ENCODE data around the gene ABHD2. TPM values are rescaled to one million over a fixed set of nuclear protein-coding genes. Genes with fewer than 3 reads are reported as not detected.

Gene ABHD2
- total RNA-seq, 1 donor: 43.6 TPM

DNA sequence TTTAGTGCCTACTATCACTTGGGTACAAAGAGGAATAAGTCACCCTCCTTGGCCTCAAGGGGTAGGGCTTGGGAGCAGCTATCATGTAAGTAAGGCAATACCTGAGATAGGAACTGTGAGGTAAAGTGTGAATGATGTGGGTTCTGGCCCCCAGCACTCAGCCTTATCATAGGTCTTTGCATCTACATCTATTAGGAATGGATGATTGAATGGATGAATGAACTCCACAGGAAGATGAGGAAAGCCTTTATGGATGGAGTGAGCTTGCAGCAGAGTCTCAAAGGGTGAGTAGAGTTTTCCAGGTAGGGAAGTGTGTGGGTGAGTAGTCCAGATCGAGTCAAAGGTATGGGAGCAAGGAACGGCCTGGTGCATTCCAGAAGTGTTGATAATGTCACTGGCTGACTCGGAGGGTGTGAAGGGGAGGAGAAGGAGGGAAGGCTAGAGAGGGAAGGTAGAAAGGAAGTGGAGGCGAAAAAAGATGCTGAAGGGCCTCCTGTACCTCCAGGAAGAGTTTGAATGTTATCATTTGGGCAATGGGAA lies 13.1 kb upstream of the ABHD2 start:
- DNase-seq (ENCODE audit: low read depth): no peak
- TF ChIP-seq, protein P1, sequence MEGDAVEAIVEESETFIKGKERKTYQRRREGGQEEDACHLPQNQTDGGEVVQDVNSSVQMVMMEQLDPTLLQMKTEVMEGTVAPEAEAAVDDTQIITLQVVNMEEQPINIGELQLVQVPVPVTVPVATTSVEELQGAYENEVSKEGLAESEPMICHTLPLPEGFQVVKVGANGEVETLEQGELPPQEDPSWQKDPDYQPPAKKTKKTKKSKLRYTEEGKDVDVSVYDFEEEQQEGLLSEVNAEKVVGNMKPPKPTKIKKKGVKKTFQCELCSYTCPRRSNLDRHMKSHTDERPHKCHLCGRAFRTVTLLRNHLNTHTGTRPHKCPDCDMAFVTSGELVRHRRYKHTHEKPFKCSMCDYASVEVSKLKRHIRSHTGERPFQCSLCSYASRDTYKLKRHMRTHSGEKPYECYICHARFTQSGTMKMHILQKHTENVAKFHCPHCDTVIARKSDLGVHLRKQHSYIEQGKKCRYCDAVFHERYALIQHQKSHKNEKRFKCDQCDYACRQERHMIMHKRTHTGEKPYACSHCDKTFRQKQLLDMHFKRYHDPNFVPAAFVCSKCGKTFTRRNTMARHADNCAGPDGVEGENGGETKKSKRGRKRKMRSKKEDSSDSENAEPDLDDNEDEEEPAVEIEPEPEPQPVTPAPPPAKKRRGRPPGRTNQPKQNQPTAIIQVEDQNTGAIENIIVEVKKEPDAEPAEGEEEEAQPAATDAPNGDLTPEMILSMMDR (IDR thresholded peaks at IDR 0.05; ENCODE audit: insufficient read depth, low read depth, low read length): no peak
- no peak overlapping the region for H3K4me3 ChIP-seq (ENCODE audit: low read depth, low read length)

DNA sequence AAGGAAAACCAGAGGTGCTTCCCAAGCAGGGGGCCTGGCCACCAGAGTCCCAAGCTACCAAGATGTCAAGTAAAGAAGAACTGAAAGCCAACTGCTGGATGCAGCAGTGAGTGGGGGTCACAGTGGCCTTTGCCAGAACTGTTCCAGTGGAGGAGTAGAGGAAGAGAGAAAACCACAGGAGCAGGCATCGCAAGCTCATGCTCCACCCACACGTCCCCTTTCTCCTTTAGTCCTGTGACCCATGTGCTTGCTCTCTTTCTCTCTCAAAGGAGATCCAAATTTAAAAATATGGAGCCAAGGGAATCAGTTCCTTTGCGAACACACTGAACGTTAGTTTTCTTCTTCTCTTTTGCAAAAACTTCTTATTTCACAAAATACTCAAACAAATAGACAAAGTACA lies 12.4 kb upstream of the ABHD2 start:
- no peak overlapping the region for H3K4me3 ChIP-seq (ENCODE audit: low read depth, low read length)
- DNase-seq (ENCODE audit: low read depth): no peak
- TF ChIP-seq, protein P1 (IDR thresholded peaks at IDR 0.05; ENCODE audit: insufficient read depth, low read depth, low read length): no peak

DNA sequence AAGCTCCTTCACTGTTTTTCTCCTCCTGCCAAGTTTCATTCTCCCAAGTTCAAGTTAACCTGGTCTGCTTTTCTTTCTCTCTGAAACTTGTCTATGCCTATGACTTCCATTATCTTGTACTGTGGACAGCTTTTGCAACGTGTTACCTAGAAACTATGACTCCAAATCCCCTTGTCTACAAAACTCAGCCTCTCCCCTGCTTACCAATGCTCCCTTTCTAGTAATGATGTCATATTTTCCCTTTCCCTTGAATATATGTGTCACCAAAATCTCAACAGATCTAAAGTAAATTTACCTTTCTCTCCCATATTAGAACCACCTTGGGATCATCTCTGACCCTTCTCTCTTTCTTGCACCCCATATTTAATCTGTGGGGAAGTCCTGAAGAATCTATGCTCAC lies 10.5 kb upstream of the ABHD2 start:
- DNase-seq (ENCODE audit: low read depth): no peak
- H3K4me3 ChIP-seq (ENCODE audit: low read depth, low read length): no peak overlapping the region
- TF ChIP-seq, protein P1 (IDR thresholded peaks at IDR 0.05; ENCODE audit: insufficient read depth, low read depth, low read length): no peak

DNA sequence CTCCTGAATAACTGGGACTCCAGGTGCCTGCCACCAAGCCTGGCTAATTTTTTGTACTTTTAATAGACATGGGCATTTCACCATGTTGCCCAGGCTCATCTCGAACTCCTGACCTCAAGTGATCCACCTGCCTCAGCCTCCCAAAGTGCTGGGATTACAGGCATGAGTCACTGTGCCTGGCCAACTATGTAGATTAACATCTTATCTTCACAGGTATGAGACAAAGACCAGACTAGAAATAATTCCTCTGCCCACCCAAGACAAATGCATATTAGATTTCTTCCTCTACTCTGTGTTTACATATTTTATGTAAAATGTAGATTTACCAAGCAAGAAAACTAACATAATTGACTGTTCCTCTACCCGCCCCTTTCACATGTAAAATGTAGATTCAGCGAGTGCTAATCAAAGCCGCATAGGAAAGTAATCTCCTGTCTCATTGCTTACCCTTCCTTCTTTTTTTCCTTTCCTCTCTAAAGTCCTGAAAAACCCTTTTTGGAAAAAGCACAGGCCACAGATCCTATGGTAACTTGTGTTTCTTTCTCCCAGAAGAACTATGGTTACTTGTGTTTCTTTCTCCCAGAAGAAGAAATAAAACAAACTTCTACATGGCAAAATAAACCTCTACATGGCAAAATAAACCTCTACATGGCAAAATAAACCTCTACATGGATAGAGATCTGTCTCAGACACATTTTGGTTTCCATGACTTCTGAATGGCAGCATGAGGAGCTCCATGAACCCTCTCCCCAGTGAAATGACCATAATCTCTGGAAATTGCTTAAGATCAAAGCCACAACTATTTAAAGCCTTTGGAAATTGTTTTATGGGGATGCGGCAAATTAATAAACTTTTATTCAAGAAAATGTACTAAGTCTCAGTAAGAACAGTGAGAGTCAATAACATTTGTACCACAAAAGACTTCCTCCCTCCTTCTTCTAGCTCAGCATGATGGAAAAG lies 9.1 kb upstream of the ABHD2 start:
- TF ChIP-seq, protein P1 (IDR thresholded peaks at IDR 0.05; ENCODE audit: insufficient read depth, low read depth, low read length): no peak
- H3K4me3 ChIP-seq (ENCODE audit: low read depth, low read length): no peak overlapping the region
- peak; percentile 33 for DNase-seq (ENCODE audit: low read depth)

DNA sequence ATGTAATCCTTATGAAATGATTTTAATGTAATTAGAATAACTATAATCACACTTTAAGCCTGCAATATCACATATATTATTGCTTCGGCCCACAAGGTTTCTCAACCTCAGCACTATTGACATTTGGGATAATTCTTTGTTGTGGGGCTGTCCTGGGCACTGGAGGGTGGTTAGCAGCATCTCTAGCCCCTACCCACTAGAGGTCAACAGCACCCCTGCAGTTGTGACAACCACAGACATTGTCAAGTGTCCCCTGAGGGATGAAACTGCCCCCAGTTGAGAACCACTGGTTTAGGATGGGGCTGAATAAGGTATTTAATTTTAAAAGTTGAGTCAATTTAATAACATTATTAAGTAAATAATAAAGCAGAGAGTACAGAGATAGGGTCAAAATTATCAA lies 6.4 kb upstream of the ABHD2 start:
- TF ChIP-seq, protein P1 (IDR thresholded peaks at IDR 0.05; ENCODE audit: insufficient read depth, low read depth, low read length): no peak
- DNase-seq (ENCODE audit: low read depth): no peak
- H3K4me3 ChIP-seq (ENCODE audit: low read depth, low read length): no peak overlapping the region

DNA sequence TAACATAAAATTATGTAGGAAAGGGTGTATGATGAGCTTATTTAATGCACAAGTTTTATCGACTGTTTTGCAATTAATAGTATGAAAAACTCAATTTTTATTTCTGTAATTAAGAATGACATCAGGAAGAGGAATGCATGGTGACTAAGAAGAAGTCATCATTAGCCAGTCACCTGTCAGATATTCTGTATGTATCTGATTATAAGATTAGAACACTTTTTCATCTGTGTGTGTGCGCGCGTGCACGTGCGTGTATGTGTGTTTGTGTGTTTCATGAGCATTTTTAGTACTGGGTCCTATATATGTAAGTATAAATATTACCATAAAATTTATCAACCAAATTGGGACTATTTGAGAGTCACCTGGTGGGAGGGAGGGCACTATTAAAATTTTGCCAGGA lies 5.0 kb upstream of the ABHD2 start:
- TF ChIP-seq, protein P1 (IDR thresholded peaks at IDR 0.05; ENCODE audit: insufficient read depth, low read depth, low read length): no peak
- no peak for DNase-seq (ENCODE audit: low read depth)

More for the DNA sequence above, 5.0 kb upstream of the ABHD2 start:
- H3K4me3 ChIP-seq (ENCODE audit: low read depth, low read length): no peak overlapping the region
